NCI-H69 (cell line): ENCODE results near the gene EDIL3.

Experiments
- DNase-seq: peaks from one replicate; lab custom pipeline; 2025; lab: John Stamatoyannopoulos, UW

EDIL3 gene

GRCh38 chr5:84384604-84385575 lies at the start of gene EDIL3:
Gene EDIL3, minus strand, starts transcription at chr5:84384880. Its CDS starts 506 bp downstream, at chr5:84384374.
- peak; percentile 91 for DNase-seq

GRCh38 chr5:84433461-84433860 lies 48.8 kb upstream of the EDIL3 start:
- no peak for DNase-seq

- peak; percentile 93 for DNase-seq
These were observed 46.4 kb upstream of the EDIL3 start for GRCh38 chr5:84430863-84431663.

- DNase-seq: no peak
These were observed 45.4 kb upstream of the EDIL3 start for GRCh38 chr5:84430079-84430478.

GRCh38 chr5:84425365-84425881 lies 40.7 kb upstream of the EDIL3 start:
- DNase-seq: peak; percentile 34

- DNase-seq: peak; percentile 35
These were observed 35.1 kb upstream of the EDIL3 start for GRCh38 chr5:84419742-84420141.

GRCh38 chr5:84411832-84412605 lies 27.3 kb upstream of the EDIL3 start:
- DNase-seq: no peak

GRCh38 chr5:84406111-84406510 lies 21.4 kb upstream of the EDIL3 start:
- no peak for DNase-seq

GRCh38 chr5:84403773-84404172 lies 19.1 kb upstream of the EDIL3 start:
- DNase-seq: no peak

GRCh38 chr5:84397385-84397784 lies 12.7 kb upstream of the EDIL3 start:
- no peak for DNase-seq

GRCh38 chr5:84393969-84394368 lies 9.3 kb upstream of the EDIL3 start:
- DNase-seq: no peak

GRCh38 chr5:84392836-84393235 lies 8.2 kb upstream of the EDIL3 start:
- no peak for DNase-seq

GRCh38 chr5:84385705-84386104 lies 1.0 kb upstream of the EDIL3 start:
- DNase-seq: peak; percentile 32

- peak; percentile 86 for DNase-seq
These were observed 670 bp downstream of the EDIL3 start for GRCh38 chr5:84383816-84384603.

- peak; percentile 82 for DNase-seq
These were observed 1.3 kb downstream of the EDIL3 start for GRCh38 chr5:84383296-84383815.

GRCh38 chr5:84382363-84383295 lies 2.1 kb downstream of the EDIL3 start:
- peak; percentile 95 for DNase-seq

GRCh38 chr5:84381502-84382362 lies 2.9 kb downstream of the EDIL3 start:
- DNase-seq: peak; percentile 88

- DNase-seq: no peak
These were observed 4.9 kb downstream of the EDIL3 start for GRCh38 chr5:84379749-84380148.

GRCh38 chr5:84378961-84379360 lies 5.7 kb downstream of the EDIL3 start:
- DNase-seq: no peak
